Hematopoietic multipotent progenitor cell treated with erythropoietin and hydrocortisone succinate and interleukin-3 and kit ligand, for 4 days (in vitro differentiated cells): ENCODE results near the gene C12orf75.
A peak's percentile ranks its signal among the peaks of the same experiment; 100 is the strongest.

Source experiments
- DNase-seq: peaks from one replicate; pipeline ENCODE4 v3.0.0-alpha.2; 2015

C12orf75 gene

DNA sequence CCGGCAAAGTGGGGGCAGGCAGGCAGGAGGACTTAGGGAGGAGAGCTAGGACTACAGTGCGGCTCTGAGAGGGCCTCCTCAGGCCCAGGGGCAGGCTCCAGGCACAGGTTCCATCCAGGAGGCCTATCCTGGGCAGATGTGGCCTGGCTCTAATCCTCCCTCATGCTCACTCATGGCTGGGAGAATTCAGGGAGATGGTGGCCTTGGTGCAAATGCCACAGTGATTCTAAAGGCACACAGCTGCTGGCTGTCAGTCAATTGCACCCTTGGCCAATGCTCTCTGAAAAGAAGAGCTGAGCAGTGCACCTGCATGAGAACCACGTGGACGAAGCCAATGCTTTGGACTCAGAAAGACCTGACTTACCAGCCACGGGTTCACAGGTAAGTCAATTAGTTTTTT lies 89.6 kb downstream of the C12orf75 start:
- DNase-seq: no peak

DNA sequence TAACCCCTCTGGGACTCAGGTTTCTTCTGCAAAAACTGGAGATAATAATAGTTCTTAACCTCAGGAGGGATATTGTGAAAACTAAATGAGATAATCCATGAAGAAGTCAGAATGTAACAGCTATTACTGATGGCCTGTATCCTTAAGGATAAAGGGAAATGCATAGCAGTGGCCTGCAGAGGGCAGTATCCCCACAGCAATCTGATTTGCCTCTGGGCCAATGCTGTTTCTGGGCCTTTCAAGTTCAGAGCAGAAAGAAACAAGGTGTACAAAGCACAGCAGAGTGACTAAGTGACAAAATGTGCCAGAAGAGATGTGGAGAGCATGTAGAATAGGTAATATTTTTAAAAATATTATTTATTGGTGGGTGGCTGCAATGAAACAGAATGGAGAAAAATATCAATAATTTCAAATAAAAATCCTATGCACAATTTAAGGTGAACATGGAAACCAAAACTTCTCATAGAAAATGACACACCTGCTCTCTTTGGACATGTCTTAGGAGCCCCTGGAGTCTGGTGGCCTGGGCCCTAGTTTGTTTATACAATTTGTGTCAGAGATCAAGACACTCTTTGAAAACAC lies 90.3 kb downstream of the C12orf75 start:
- DNase-seq: peak; percentile 81
